DOHH2 (cell line): ENCODE measurements around the gene TBL1X.
A peak's percentile ranks its signal among the peaks of the same experiment; 100 is the strongest.

Experiments used
- H3F3A ChIP-seq: fragments of 200-600 bp; sonication (generic), shearing (Covaris generic); 2 replicates; pipeline ENCODE4 v1.6.0; 2016; ENCODE audit warnings: antibody characterized with exemption, mild to moderate bottlenecking; ENCODE audit not compliant: control insufficient read depth, insufficient read depth
- H3K27ac ChIP-seq: fragments of 200-600 bp; sonication (generic); 2 replicates; pipeline ENCODE4 v1.5.1; 2014; ENCODE audit warnings: low read depth, mild to moderate bottlenecking, low read length, moderate library complexity
- H3K27me3 ChIP-seq: fragments of 200-600 bp; sonication (generic); 2 replicates; pipeline ENCODE4 v1.6.1; 2014; ENCODE audit warnings: mild to moderate bottlenecking, low read length, mixed read lengths; ENCODE audit not compliant: control insufficient read depth
- H3K36me3 ChIP-seq: fragments of 200-600 bp; sonication (generic); 2 replicates; pipeline ENCODE4 v1.6.1; 2014; ENCODE audit warnings: mild to moderate bottlenecking, low read length, moderate library complexity, mixed read lengths; ENCODE audit not compliant: control insufficient read depth
- H3K4me1 ChIP-seq: fragments of 200-600 bp; sonication (generic); 2 replicates; pipeline ENCODE4 v1.6.1; 2014; ENCODE audit warnings: mild to moderate bottlenecking, low read length, mixed read lengths; ENCODE audit not compliant: control insufficient read depth
- H3K4me2 ChIP-seq: fragments of 200-600 bp; sonication (generic); 2 replicates; pipeline ENCODE4 v1.6.0; 2014; ENCODE audit warnings: mild to moderate bottlenecking, low read length, moderate library complexity
- H3K4me3 ChIP-seq: fragments of 200-600 bp; sonication (generic); 2 replicates; pipeline ENCODE4 v1.5.1; 2014; ENCODE audit warnings: mild to moderate bottlenecking, low read length, mixed read lengths
- H3K79me2 ChIP-seq: fragments of 200-600 bp; sonication (generic); 2 replicates; pipeline ENCODE4 v1.6.1; 2014; ENCODE audit warnings: mild to moderate bottlenecking, low read length, mixed read lengths; ENCODE audit not compliant: control insufficient read depth
- H3K9me2 ChIP-seq: fragments of 200-600 bp; sonication (generic); replicated peaks from 2 replicates; pipeline ENCODE4 v1.6.1; 2014; ENCODE audit warnings: mild to moderate bottlenecking, low read length, mixed read lengths; ENCODE audit not compliant: control insufficient read depth
- H3K9me3 ChIP-seq: fragments of 200-600 bp; sonication (generic); 2 replicates; pipeline ENCODE4 v1.6.1; 2014; ENCODE audit warnings: antibody characterized with exemption, low read length, mixed read lengths; ENCODE audit not compliant: control insufficient read depth, insufficient read depth
- H4K20me1 ChIP-seq: fragments of 200-600 bp; sonication (generic); 2 replicates; pipeline ENCODE4 v1.6.0; 2014; ENCODE audit warnings: low read depth, mild to moderate bottlenecking, antibody characterized with exemption, low read length, moderate library complexity; ENCODE audit not compliant: control insufficient read depth, insufficient read depth
- CTCF ChIP-seq: fragments of 200-600 bp; sonication (generic); IDR thresholded peaks from one replicate; pipeline ENCODE4 v1.5.1; 2014; ENCODE audit warnings: antibody characterized with exemption, mild to moderate bottlenecking, low read depth, low read length; ENCODE audit not compliant: poor library complexity, severe bottlenecking
- EZH2phosphoT487 ChIP-seq: fragments of 200-600 bp; sonication (generic); IDR thresholded peaks from 2 replicates; pipeline ENCODE4 v1.6.1; 2017; ENCODE audit warnings: borderline replicate concordance, mild to moderate bottlenecking, antibody characterized with exemption, low read length, moderate library complexity, mixed read lengths

Gene TBL1X

GRCh38 chrX:9708086-9708485, 243.2 kb downstream of the TBL1X start:
- Histone ChIP-seq H3K27me3 (no peaks in the 10 kb centered on the region), H3K79me2 (no peaks in the 10 kb centered on the region), H3F3A (no peaks in the 10 kb centered on the region), H3K9me3 (no peaks in the 10 kb centered on the region), H3K4me2 (no peak overlapping the region), H3K9me2 (no peaks in the 10 kb centered on the region), H3K4me3 (no peak overlapping the region), H3K4me1 (peaks cover 10% of the 10 kb centered on the region), H3K27ac (no peak overlapping the region), H3K36me3 (peaks cover 11% of the 10 kb centered on the region), H4K20me1 (no peaks in the 10 kb centered on the region)
- TF ChIP-seq EZH2phosphoT487 = no peak
- TF ChIP-seq CTCF = no peak

GRCh38 chrX:9708923-9709553, 244.2 kb downstream of the TBL1X start:
- Histone ChIP-seq H3K27ac (no peak overlapping the region), H4K20me1 (no peaks in the 10 kb centered on the region), H3K9me2 (no peaks in the 10 kb centered on the region), H3F3A (no peaks in the 10 kb centered on the region), H3K27me3 (no peaks in the 10 kb centered on the region), H3K36me3 (peaks cover 11% of the 10 kb centered on the region), H3K9me3 (no peaks in the 10 kb centered on the region), H3K4me2 (peak overlapping the region; percentile 33; the same call in 1 of the 2 replicates), H3K4me3 (no peak overlapping the region), H3K4me1 (peaks cover 10% of the 10 kb centered on the region), H3K79me2 (no peaks in the 10 kb centered on the region)
- TF ChIP-seq EZH2phosphoT487 (no peak), CTCF (peak; percentile 65)

- TF ChIP-seq EZH2phosphoT487 (no peak), CTCF (no peak)
Observed at GRCh38 chrX:9710332-9710731, 245.5 kb downstream of the TBL1X start.

More at GRCh38 chrX:9710332-9710731, 245.5 kb downstream of the TBL1X start:
- Histone ChIP-seq H3F3A (no peaks in the 10 kb centered on the region), H3K4me2 (no peak overlapping the region), H3K27me3 (no peaks in the 10 kb centered on the region), H3K4me1 (peaks cover 10% of the 10 kb centered on the region), H3K36me3 (peaks cover 14% of the 10 kb centered on the region), H3K79me2 (no peaks in the 10 kb centered on the region), H3K4me3 (no peak overlapping the region), H3K9me2 (no peaks in the 10 kb centered on the region), H4K20me1 (no peaks in the 10 kb centered on the region), H3K27ac (no peak overlapping the region), H3K9me3 (no peaks in the 10 kb centered on the region)
